ENCODE measurements around the gene DISC1. TPM values are rescaled to one million over a fixed set of nuclear protein-coding genes. Genes with fewer than 3 reads are reported as not detected.

The DISC1 gene
- polyA plus RNA-seq, 1 of the 3 experiments (the other 2 are of a cell fraction) = 1.7 TPM

GRCh38 chr1:231626951-231627614 is 493 bp downstream of the DISC1 start:
- CTCF ChIA-PET = interaction anchor here (1.5 kb wide), 1 partner anchor 21 kb away, joined by 8 read pairs; no protein-coding TSS in a partner anchor

GRCh38 chr1:231628207-231628876 is 1.8 kb downstream of the DISC1 start:
- H3K4me1 ChIP-seq (ENCODE audit: control insufficient read depth in 1 of 2, insufficient read depth in 2 of 2, low read depth in 1 of 2, low read length in 1 of 2) = peaks cover 0 to 14% of the 10 kb centered on the region in 2 experiments; a peak in 1 of 4 replicates
- no peak overlapping the region for H3K27ac ChIP-seq (ENCODE audit: low read depth in 2 of 2, low read length in 1 of 2)
- H3K9me2 ChIP-seq = no peaks in the 10 kb centered on the region
- WGBS (ENCODE audit: low lambda C conversion rate) = 67% methylated on average over 5 of the region's 5 CpGs
- H3K9me3 ChIP-seq = no peaks in the 10 kb centered on the region
- H3K79me2 ChIP-seq (ENCODE audit: insufficient read depth) = no peaks in the 10 kb centered on the region
- TF ChIP-seq MAX (IDR thresholded peaks at IDR 0.05; ENCODE audit: low read depth) (no peak), NFIC (IDR thresholded peaks at IDR 0.05; ENCODE audit: borderline replicate concordance) (peak; percentile 63; the same call in 1 of the 2 replicates)
- no peaks in the 10 kb centered on the region for H3K36me3 ChIP-seq (replicated peaks in 1 of 2; ENCODE audit: control insufficient read depth in 1 of 2, insufficient read depth in 2 of 2, low read length in 1 of 2)
- no peaks in the 10 kb centered on the region for H4K20me1 ChIP-seq (ENCODE audit: insufficient read depth)
- peak overlapping the region; percentile 95; the same call in 1 of the 2 replicates for H3K4me2 ChIP-seq
- ChIA-PET POLR2A (no interaction called here), CTCF (no interaction called here)
- H3F3A ChIP-seq (replicated peaks; ENCODE audit: insufficient read depth) = peaks cover 6% of the 10 kb centered on the region
- no peak for DNase-seq
- no peak overlapping the region for H2AFZ ChIP-seq (ENCODE audit: low read depth)
- no peaks in the 10 kb centered on the region for H3K27me3 ChIP-seq (ENCODE audit: insufficient read depth)
- no peak overlapping the region for H3K4me3 ChIP-seq (ENCODE audit: low read depth in 2 of 2, low read length in 1 of 2)
- H3K9ac ChIP-seq = no peak overlapping the region

More at GRCh38 chr1:231626951-231627614, 493 bp downstream of the DISC1 start:
- peak overlapping the region in 1 of 2 experiments; percentile 36; a peak in 1 of 4 replicates for H3K27ac ChIP-seq (ENCODE audit: low read depth in 2 of 2, low read length in 1 of 2)
- POLR2A ChIA-PET = no interaction called here
- peak; percentile 58; the same call in 1 of the 2 replicates for TF ChIP-seq ELF1 (IDR thresholded peaks at IDR 0.05)
- TF ChIP-seq FOSL2 (IDR thresholded peaks at IDR 0.05; ENCODE audit: borderline replicate concordance, low read depth) = no peak
- 0 out of 2 replicates have a peak, but pooled peaks have one; percentile 30 for TF ChIP-seq MAX (IDR thresholded peaks at IDR 0.05; ENCODE audit: low read depth)
- no peak for TF ChIP-seq IRF3 (IDR thresholded peaks at IDR 0.05; ENCODE audit: low read depth, low read length)
- peaks cover 6% of the 10 kb centered on the region for H3F3A ChIP-seq (replicated peaks; ENCODE audit: insufficient read depth)
- peak overlapping the region; percentile 68 for H3K9ac ChIP-seq
- H3K79me2 ChIP-seq (ENCODE audit: insufficient read depth) = no peaks in the 10 kb centered on the region
- peaks cover 0 to 14% of the 10 kb centered on the region in 2 experiments; a peak in 1 of 4 replicates for H3K4me1 ChIP-seq (ENCODE audit: control insufficient read depth in 1 of 2, insufficient read depth in 2 of 2, low read depth in 1 of 2, low read length in 1 of 2)
- DNase-seq = peak; percentile 66
- H2AFZ ChIP-seq (ENCODE audit: low read depth) = peak overlapping the region; percentile 89
- peak overlapping the region; percentile 71 to 74 for H3K4me3 ChIP-seq (ENCODE audit: low read depth in 2 of 2, low read length in 1 of 2)
- peak overlapping the region; percentile 95 for H3K4me2 ChIP-seq
- no peaks in the 10 kb centered on the region for H4K20me1 ChIP-seq (ENCODE audit: insufficient read depth)
- WGBS (ENCODE audit: low lambda C conversion rate) = 26% methylated on average over 23 of the region's 49 CpGs
- H3K36me3 ChIP-seq (replicated peaks in 1 of 2; ENCODE audit: control insufficient read depth in 1 of 2, insufficient read depth in 2 of 2, low read length in 1 of 2) = no peaks in the 10 kb centered on the region
- H3K9me3 ChIP-seq = no peaks in the 10 kb centered on the region
- H3K27me3 ChIP-seq (ENCODE audit: insufficient read depth) = no peaks in the 10 kb centered on the region
- H3K9me2 ChIP-seq = no peaks in the 10 kb centered on the region

GRCh38 chr1:231629132-231629531 is 2.5 kb downstream of the DISC1 start:
- Histone ChIP-seq H3K27ac (ENCODE audit: low read depth in 2 of 2, low read length in 1 of 2) (no peak overlapping the region), H3K27me3 (ENCODE audit: insufficient read depth) (no peaks in the 10 kb centered on the region), H3K4me3 (ENCODE audit: low read depth in 2 of 2, low read length in 1 of 2) (no peak overlapping the region), H3K4me1 (ENCODE audit: control insufficient read depth in 1 of 2, insufficient read depth in 2 of 2, low read depth in 1 of 2, low read length in 1 of 2) (peaks cover 0 to 14% of the 10 kb centered on the region in 2 experiments; a peak in 1 of 4 replicates), H3K9ac (no peak overlapping the region), H3K36me3 (replicated peaks in 1 of 2; ENCODE audit: control insufficient read depth in 1 of 2, insufficient read depth in 2 of 2, low read length in 1 of 2) (no peaks in the 10 kb centered on the region), H3K79me2 (ENCODE audit: insufficient read depth) (no peaks in the 10 kb centered on the region), H3F3A (replicated peaks; ENCODE audit: insufficient read depth) (peaks cover 6% of the 10 kb centered on the region), H3K9me2 (no peaks in the 10 kb centered on the region), H3K4me2 (no peak overlapping the region), H2AFZ (ENCODE audit: low read depth) (no peak overlapping the region), H4K20me1 (ENCODE audit: insufficient read depth) (no peaks in the 10 kb centered on the region), H3K9me3 (no peaks in the 10 kb centered on the region)
- DNase-seq = no peak
- ChIA-PET POLR2A (no interaction called here), CTCF (no interaction called here)
- WGBS (ENCODE audit: low lambda C conversion rate) = 99% methylated on average over 6 of the region's 6 CpGs
- TF ChIP-seq TAF1 (IDR thresholded peaks at IDR 0.05; ENCODE audit: borderline replicate concordance, low read depth, low read length) (no peak), TEAD4 (IDR thresholded peaks at IDR 0.05; ENCODE audit: borderline replicate concordance, insufficient read depth) (no peak), PBX3 (IDR thresholded peaks at IDR 0.05) (no peak), MAX (IDR thresholded peaks at IDR 0.05; ENCODE audit: low read depth) (no peak), JUND (IDR thresholded peaks at IDR 0.05) (no peak), SMC3 (IDR thresholded peaks at IDR 0.05; ENCODE audit: low read depth, low read length) (no peak), NRF1 (IDR thresholded peaks at IDR 0.05; ENCODE audit: low read depth, low read length) (no peak), IRF3 (IDR thresholded peaks at IDR 0.05; ENCODE audit: low read depth, low read length) (no peak), CHD2 (IDR thresholded peaks at IDR 0.05; ENCODE audit: low read length, partially characterized antibody) (no peak), POLR2AphosphoS5 (IDR thresholded peaks at IDR 0.05; ENCODE audit: low read depth, low read length) (no peak), MEF2A (IDR thresholded peaks at IDR 0.05; ENCODE audit: borderline replicate concordance, low read depth) (no peak), EP300 (IDR thresholded peaks at IDR 0.05; ENCODE audit: borderline replicate concordance in 1 of 2, low read depth in 1 of 2, low read length in 1 of 2) (no peak)

Data from SK-N-SH (cell line).